WTC11 (cell line): ENCODE data around the gene BPTF.
"Not testable (repeated sequence)": the region's sequence is repeated elsewhere in the genome, so short reads cannot be mapped to it uniquely, and the experiment has no call there.

Source experiments
- CREB1 ChIP-seq: sonication (generic); formaldehyde crosslinking; IDR thresholded peaks from 2 replicates; pipeline ENCODE4 v1.8.0; 2023; ENCODE audit warnings: mild to moderate bottlenecking, missing genetic modification reagents
- CREM ChIP-seq: sonication (generic); formaldehyde crosslinking; IDR thresholded peaks from 2 replicates; pipeline ENCODE4 v1.8.1; 2022; ENCODE audit warnings: mild to moderate bottlenecking, missing genetic modification reagents, moderate library complexity
- ESRRA ChIP-seq: sonication (generic); formaldehyde crosslinking; IDR thresholded peaks from 2 replicates; pipeline ENCODE4 v1.8.1; 2022; ENCODE audit warnings: mild to moderate bottlenecking, missing genetic modification reagents, borderline replicate concordance
- GABPB1 ChIP-seq: sonication (generic); formaldehyde crosslinking; IDR thresholded peaks from 2 replicates; pipeline ENCODE4 v1.8.1; 2023; ENCODE audit warnings: mild to moderate bottlenecking, missing genetic modification reagents
- NR3C1 ChIP-seq: sonication (generic); formaldehyde crosslinking; conservative IDR thresholded peaks from 2 replicates; pipeline ENCODE4 v1.8.1; 2023; ENCODE audit warnings: low read depth, mild to moderate bottlenecking, missing genetic modification reagents
- TF ChIP-seq, protein P1 (sequence below): fragments of 200-600 bp; IDR thresholded peaks from 2 replicates; pipeline ENCODE4 v1.8.0; 2022; ENCODE audit warnings: antibody characterized with exemption
- TF ChIP-seq, protein P2 (sequence below): sonication (generic); formaldehyde crosslinking; conservative IDR thresholded peaks from 2 replicates; pipeline ENCODE4 v1.8.1; 2023; ENCODE audit warnings: mild to moderate bottlenecking, low read depth, missing genetic modification reagents, moderate library complexity
- TF ChIP-seq, protein P3 (sequence below): sonication (generic); formaldehyde crosslinking; IDR thresholded peaks from 2 replicates; pipeline ENCODE4 v1.8.1; 2023; ENCODE audit warnings: mild to moderate bottlenecking, missing genetic modification reagents, moderate library complexity
- TF ChIP-seq, protein P4 (sequence below): sonication (generic); formaldehyde crosslinking; IDR thresholded peaks from 2 replicates; pipeline ENCODE4 v1.8.1; 2022; ENCODE audit warnings: low read depth, missing genetic modification reagents, borderline replicate concordance

DNA sequence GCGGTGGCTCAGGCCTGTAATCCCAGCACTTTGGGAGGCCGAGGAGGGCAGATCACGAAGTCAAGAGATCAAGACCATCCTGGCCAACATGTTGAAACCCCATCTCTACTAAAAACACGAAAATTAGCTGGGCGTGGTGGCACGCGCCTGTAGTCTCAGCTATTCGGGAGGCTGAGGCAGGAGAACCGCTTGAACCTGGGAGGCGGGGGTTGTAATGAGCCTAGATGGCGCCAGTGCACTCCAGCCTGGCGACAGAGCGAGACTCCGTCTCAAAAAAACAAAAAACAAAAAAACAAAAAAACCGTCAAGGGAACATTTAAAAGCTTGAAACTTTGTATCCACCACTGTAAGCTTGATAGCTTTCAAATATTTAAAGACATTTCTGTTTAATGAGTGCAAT is 197.2 kb downstream of the BPTF start:
- TF ChIP-seq, protein P1, sequence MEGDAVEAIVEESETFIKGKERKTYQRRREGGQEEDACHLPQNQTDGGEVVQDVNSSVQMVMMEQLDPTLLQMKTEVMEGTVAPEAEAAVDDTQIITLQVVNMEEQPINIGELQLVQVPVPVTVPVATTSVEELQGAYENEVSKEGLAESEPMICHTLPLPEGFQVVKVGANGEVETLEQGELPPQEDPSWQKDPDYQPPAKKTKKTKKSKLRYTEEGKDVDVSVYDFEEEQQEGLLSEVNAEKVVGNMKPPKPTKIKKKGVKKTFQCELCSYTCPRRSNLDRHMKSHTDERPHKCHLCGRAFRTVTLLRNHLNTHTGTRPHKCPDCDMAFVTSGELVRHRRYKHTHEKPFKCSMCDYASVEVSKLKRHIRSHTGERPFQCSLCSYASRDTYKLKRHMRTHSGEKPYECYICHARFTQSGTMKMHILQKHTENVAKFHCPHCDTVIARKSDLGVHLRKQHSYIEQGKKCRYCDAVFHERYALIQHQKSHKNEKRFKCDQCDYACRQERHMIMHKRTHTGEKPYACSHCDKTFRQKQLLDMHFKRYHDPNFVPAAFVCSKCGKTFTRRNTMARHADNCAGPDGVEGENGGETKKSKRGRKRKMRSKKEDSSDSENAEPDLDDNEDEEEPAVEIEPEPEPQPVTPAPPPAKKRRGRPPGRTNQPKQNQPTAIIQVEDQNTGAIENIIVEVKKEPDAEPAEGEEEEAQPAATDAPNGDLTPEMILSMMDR, result not testable (repeated sequence)
- TF ChIP-seq, protein P2, sequence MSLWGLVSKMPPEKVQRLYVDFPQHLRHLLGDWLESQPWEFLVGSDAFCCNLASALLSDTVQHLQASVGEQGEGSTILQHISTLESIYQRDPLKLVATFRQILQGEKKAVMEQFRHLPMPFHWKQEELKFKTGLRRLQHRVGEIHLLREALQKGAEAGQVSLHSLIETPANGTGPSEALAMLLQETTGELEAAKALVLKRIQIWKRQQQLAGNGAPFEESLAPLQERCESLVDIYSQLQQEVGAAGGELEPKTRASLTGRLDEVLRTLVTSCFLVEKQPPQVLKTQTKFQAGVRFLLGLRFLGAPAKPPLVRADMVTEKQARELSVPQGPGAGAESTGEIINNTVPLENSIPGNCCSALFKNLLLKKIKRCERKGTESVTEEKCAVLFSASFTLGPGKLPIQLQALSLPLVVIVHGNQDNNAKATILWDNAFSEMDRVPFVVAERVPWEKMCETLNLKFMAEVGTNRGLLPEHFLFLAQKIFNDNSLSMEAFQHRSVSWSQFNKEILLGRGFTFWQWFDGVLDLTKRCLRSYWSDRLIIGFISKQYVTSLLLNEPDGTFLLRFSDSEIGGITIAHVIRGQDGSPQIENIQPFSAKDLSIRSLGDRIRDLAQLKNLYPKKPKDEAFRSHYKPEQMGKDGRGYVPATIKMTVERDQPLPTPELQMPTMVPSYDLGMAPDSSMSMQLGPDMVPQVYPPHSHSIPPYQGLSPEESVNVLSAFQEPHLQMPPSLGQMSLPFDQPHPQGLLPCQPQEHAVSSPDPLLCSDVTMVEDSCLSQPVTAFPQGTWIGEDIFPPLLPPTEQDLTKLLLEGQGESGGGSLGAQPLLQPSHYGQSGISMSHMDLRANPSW (CRISPR knock-in tag), result not testable (repeated sequence)
- not testable (repeated sequence) for TF ChIP-seq GABPB1 (CRISPR knock-in tag); CREB1 (CRISPR knock-in tag); CREM (CRISPR knock-in tag); ESRRA (CRISPR knock-in tag); NR3C1
- TF ChIP-seq, protein P3, sequence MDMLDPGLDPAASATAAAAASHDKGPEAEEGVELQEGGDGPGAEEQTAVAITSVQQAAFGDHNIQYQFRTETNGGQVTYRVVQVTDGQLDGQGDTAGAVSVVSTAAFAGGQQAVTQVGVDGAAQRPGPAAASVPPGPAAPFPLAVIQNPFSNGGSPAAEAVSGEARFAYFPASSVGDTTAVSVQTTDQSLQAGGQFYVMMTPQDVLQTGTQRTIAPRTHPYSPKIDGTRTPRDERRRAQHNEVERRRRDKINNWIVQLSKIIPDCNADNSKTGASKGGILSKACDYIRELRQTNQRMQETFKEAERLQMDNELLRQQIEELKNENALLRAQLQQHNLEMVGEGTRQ (CRISPR knock-in tag), result not testable (repeated sequence)
- TF ChIP-seq, protein P4, sequence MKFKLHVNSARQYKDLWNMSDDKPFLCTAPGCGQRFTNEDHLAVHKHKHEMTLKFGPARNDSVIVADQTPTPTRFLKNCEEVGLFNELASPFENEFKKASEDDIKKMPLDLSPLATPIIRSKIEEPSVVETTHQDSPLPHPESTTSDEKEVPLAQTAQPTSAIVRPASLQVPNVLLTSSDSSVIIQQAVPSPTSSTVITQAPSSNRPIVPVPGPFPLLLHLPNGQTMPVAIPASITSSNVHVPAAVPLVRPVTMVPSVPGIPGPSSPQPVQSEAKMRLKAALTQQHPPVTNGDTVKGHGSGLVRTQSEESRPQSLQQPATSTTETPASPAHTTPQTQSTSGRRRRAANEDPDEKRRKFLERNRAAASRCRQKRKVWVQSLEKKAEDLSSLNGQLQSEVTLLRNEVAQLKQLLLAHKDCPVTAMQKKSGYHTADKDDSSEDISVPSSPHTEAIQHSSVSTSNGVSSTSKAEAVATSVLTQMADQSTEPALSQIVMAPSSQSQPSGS (CRISPR knock-in tag), result not testable (repeated sequence)
